HG03565 (cell line): ENCODE data around the gene RRP15.

Experiments used
- ATAC-seq: cut with Tn5 transposase; IDR thresholded peaks from one replicate; pipeline ENCODE4 v1.9.1; 2021; ENCODE audit warnings: mild to moderate bottlenecking, moderate library complexity; ENCODE audit not compliant: unreplicated experiment

The RRP15 gene

DNA sequence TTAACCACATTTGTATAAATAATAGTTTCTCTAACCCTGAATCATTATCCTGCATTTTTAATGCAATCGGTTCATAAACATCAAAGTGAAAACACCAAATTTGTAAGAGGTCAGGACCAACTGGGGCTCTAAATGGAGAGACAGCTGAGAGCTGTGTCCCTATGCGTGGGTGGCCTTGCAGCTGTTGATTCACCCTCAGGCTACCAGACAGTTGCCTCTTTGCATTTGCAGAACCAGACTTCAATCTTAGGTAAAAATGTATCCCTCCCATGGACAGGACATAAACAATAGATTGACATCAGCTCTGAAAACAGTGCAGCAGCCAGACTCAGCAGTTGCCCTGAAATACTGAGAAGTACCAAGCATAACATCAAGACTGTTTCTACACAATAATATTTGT is 51.2 kb downstream of the RRP15 start:
- no peak for ATAC-seq

GRCh38 chr1:218339267-218339831 is 54.3 kb downstream of the RRP15 start:
- ATAC-seq = peak; percentile 64

DNA sequence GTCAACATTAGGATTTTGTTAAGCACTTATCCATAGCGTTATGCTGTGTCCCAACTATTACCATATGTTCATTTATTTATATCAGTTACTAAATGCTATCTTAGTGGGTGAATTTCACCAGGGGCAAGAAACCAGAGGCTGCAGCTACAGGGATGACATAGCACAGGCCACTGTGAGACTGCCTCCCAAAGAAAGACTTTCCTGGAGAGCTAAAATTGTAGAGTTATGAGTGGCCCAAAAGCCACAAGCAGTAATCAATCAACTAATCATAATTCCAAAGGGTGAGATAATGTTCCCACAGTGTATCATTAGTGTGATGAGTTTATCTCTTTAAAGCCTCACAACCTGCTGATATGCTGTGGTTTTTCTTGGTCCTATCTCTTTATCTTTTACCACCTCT is 56.2 kb downstream of the RRP15 start:
- ATAC-seq = no peak

- ATAC-seq = no peak
Measured at GRCh38 chr1:218342091-218342490, 57.0 kb downstream of the RRP15 start.

DNA sequence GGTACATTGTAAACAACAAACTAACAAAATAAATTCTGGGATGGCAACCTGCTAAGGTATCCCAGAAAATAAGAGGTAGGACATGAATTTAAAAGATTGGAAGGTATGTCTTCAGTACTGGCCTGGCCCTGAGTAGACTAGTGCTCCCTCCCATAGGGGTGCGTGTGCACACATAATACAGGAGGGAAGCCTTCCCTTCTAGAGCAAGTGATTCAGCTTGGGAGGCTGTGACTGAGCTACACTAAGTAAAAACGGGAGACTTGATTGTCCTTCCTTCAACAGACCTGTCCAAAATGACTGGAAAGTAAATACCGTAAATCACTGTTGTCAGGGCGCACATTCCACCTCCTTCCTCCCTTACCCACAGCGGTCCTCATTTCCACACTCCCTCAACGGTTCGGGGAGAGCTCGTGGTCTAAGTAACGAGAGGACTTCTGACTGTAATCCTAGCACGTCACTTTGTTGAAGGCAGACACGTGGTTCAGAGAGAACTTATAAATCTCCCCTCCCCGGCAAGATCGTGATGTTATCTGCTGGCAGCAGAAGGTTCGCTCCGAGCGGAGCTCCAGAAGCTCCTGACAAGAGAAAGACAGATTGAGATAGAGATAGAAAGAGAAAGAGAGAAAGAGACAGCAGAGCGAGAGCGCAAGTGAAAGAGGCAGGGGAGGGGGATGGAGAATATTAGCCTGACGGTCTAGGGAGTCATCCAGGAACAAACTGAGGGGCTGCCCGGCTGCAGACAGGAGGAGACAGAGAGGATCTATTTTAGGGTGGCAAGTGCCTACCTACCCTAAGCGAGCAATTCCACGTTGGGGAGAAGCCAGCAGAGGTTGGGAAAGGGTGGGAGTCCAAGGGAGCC is 60.0 kb downstream of the RRP15 start, which contains the start of gene TGFB2:
Gene TGFB2, plus strand, starts transcription at position 523 of the 859 bp plus-strand sequence. CDS start 1,366 bp downstream, outside the sequence.
- ATAC-seq = peak; percentile 33

DNA sequence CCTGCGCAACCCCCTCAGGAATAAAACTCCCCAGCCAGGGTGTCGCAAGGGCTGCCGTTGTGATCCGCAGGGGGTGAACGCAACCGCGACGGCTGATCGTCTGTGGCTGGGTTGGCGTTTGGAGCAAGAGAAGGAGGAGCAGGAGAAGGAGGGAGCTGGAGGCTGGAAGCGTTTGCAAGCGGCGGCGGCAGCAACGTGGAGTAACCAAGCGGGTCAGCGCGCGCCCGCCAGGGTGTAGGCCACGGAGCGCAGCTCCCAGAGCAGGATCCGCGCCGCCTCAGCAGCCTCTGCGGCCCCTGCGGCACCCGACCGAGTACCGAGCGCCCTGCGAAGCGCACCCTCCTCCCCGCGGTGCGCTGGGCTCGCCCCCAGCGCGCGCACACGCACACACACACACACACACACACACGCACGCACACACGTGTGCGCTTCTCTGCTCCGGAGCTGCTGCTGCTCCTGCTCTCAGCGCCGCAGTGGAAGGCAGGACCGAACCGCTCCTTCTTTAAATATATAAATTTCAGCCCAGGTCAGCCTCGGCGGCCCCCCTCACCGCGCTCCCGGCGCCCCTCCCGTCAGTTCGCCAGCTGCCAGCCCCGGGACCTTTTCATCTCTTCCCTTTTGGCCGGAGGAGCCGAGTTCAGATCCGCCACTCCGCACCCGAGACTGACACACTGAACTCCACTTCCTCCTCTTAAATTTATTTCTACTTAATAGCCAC is 60.7 kb downstream of the RRP15 start:
- peak; percentile 47 for ATAC-seq

- no peak for ATAC-seq
Measured at GRCh38 chr1:218346391-218347204, 61.5 kb downstream of the RRP15 start.

DNA sequence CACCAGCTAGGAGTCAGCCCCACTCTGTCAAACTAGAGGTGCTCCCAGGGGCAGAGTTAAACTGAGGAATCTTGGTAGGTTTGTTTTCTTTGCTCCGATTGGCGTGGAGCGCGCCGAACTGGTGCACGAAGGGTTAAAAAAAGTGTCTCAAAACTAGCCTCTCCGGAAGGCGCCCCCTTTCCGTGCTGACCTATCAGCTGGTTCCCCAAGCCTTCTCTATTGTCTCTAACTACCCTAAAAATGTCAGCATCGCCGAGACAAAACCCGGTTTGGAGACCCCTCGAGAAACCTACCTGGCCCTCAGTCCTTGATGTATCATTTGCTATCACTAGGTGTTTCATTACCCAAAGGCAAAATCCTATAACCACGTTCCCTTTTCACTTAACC is 62.2 kb downstream of the RRP15 start:
- no peak for ATAC-seq

GRCh38 chr1:218347723-218348627 is 62.9 kb downstream of the RRP15 start:
- ATAC-seq = no peak

- ATAC-seq = no peak
Measured at GRCh38 chr1:218348628-218349071, 63.6 kb downstream of the RRP15 start.

- no peak for ATAC-seq
Measured at GRCh38 chr1:218349348-218350034, 64.4 kb downstream of the RRP15 start.

DNA sequence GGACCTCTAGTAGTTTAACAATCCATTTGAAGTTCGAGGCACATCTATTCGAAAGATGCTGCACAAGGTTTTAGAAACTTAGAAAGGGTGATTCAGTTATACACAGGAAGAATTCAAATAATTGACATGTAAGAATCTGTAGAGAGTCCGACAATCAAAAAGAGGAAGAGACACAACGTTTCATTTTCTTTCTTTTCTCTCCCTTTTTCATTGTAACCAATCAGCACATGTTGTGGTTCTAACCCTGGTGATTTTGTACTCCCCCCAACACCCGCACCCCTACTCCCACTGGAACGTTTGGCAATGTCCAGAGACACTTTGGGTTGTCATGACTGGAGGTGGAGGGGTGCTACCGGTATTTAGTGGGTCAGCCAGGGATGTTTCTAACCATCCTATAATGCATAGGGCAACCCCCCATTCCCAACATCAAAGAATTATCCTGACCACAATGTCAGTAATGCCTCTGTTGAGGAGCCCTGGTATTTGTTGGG is 65.0 kb downstream of the RRP15 start:
- no peak for ATAC-seq

DNA sequence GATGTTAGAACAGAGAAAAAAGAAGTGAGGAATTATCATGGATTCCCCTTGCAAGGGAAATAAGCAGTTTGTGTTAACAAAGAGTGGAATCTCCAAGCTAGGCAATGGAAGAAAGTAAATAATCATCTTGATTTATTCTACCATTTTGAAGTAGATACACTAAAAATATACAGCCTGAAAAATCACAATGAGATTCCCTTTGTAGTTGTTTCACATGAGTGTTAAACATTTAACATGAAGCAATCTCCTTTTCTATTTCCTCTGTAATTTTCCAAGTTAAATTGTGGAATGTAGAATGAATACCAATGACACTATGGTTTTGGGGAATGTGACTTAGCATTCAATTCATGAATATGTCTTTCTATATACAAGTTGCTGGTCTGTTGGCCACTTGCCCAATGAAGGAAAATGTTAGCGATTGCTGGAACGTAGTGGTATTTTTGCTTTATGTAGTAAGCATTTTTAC is 65.7 kb downstream of the RRP15 start:
- no peak for ATAC-seq

DNA sequence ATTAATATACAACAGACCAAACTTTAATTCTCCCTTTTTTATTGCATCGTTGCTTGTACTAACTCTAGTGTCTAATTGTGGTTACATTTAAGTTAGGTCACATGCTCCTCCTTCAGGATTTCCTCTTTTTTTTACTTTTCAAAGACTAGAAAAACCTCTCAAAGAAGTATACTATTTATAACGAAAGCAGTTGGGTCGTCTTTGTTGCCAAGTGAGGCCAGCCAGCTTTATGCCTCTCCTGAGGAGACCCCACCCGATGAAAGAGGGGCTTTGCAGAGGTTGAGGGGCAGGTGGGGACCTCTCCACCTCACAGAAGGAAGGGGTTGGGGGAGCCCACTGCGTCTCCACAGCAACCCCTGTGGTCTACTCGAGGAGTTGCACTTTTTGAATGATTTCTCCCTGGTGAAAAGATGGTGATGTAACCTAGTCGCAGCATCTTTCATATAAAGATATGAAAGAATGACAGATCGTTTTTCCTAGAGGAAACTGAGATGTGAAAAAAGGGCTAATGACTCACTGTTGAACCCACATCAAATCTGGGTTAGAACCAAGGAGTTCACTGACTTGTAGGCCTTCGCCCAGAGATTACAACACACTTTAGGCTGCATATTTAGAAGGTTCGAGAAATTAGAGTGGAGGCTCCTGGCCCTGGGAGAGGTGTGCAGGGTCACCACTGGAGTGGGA is 66.4 kb downstream of the RRP15 start:
- peak; percentile 50 for ATAC-seq

GRCh38 chr1:218352075-218352438 is 67.0 kb downstream of the RRP15 start:
- no peak for ATAC-seq

DNA sequence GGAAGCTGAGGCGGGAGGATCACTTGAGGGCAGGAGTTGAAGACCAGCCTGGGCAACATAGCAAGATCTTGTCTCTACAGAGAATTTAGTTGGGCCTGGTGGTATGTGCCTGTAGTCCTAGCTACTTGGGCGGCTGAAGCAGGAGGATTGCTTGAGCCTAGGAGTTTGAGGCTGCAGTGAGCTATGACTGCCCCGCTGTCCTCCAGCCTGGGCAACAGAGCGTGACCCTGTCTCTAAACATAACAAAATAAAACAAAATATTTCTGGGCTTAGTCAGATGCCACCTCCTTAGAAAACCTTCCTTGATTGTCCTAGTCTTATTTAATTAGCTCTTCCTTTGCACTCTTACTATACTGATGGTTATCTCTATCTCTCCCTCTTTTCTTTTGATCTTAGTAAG is 68.6 kb downstream of the RRP15 start:
- no peak for ATAC-seq

DNA sequence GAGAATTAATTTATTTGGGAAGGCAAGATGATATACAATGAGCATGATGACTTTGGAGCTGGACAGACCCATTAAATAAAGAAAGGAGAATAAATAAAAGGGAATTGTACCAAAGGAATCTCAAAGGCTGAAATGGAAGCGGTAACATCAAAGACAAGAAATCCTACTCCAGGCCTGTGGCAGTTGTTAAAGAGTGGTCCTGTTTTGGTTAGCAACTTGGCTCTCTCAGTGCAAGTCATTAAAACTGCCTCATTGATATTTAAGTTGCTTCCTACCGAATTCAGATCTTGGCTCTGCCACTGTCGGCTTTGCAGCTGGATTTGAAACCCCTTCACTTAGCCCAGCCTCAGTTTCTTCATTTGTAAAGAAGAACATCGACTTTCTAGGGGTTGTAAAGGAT is 70.2 kb downstream of the RRP15 start:
- no peak for ATAC-seq

DNA sequence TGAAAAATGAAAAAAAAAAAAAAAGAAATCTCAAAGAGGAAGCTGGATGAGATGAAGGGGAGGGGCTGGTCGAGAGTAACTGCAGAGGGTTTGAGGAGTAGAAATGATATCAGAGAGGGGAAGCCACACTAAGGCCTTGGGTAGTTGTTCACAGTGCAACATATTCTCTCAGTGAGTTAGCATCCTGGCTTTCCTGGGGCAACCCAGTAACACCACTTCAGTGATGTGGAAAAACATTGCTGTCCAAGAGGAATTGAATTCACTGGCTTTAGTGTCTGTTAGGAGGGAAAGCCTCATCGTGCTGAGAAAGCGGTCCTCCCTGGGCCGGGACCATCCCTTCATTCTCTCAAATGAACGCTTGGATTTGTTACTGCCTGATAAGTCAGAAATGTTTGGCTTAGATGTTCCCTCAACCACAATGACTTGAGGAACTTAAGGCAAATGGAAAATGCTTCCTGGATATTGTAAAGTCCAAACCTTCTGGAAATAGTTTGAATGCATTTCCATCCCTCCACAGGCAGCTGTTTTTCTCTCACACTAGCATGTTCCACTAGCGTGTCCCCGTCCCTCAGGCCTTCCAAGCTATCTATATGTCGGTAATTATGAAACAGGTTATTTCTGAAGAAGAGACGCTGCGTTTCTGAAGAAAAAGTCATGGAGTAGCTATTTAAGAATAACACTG is 72.3 kb downstream of the RRP15 start:
- no peak for ATAC-seq
